IPS-20b (cell line): Measurements from ENCODE around the gene NSMF.

Source experiments
- H3K27ac ChIP-seq: one replicate; pipeline ENCODE4 v1.5.1; 2013; ENCODE audit warnings: low read length
- H3K27me3 ChIP-seq: 2 replicates; pipeline ENCODE4 v1.6.1; 2013; ENCODE audit warnings: mild to moderate bottlenecking, low read length, inconsistent platforms; ENCODE audit not compliant: insufficient read depth
- H3K36me3 ChIP-seq: 2 replicates; pipeline ENCODE4 v1.6.1; 2013; ENCODE audit warnings: low read depth, mild to moderate bottlenecking, inconsistent platforms, low read length, moderate library complexity; ENCODE audit not compliant: insufficient read depth
- H3K4me1 ChIP-seq: 2 replicates; pipeline ENCODE4 v1.6.1; 2013; ENCODE audit warnings: mild to moderate bottlenecking, control low read depth, inconsistent platforms, low read length, moderate library complexity; ENCODE audit not compliant: insufficient read depth
- H3K4me3 ChIP-seq: 2 replicates; pipeline ENCODE4 v1.5.1; 2013; ENCODE audit warnings: mild to moderate bottlenecking, low read length, inconsistent platforms
- H3K9ac ChIP-seq: 2 replicates; pipeline ENCODE4 v1.6.1; 2013; ENCODE audit warnings: low read depth, mild to moderate bottlenecking, inconsistent platforms, low read length, moderate library complexity
- H3K9me3 ChIP-seq: 2 replicates; pipeline ENCODE4 v1.6.1; 2013; ENCODE audit warnings: mild to moderate bottlenecking, low read depth, low read length, inconsistent platforms; ENCODE audit not compliant: insufficient read depth

The NSMF gene

GRCh38 chr9:137498720-137499150, 39.6 kb upstream of the NSMF start:
- Histone ChIP-seq H3K4me1 (no peaks in the 10 kb centered on the region), H3K27ac (no peak overlapping the region), H3K9me3 (peaks cover 21% of the 10 kb centered on the region), H3K9ac (no peak overlapping the region), H3K36me3 (no peaks in the 10 kb centered on the region), H3K4me3 (no peak overlapping the region), H3K27me3 (no peaks in the 10 kb centered on the region)

GRCh38 chr9:137497921-137498719, 39.0 kb upstream of the NSMF start:
- Histone ChIP-seq H3K9me3 (peaks cover 20% of the 10 kb centered on the region), H3K9ac (no peak overlapping the region), H3K27me3 (no peaks in the 10 kb centered on the region)

GRCh38 chr9:137496601-137497375, 37.7 kb upstream of the NSMF start:
- Histone ChIP-seq H3K36me3 (no peaks in the 10 kb centered on the region), H3K4me3 (no peak overlapping the region), H3K9me3 (peaks cover 8% of the 10 kb centered on the region; the same call in 1 of the 2 replicates), H3K9ac (no peak overlapping the region), H3K27ac (no peak overlapping the region), H3K4me1 (no peaks in the 10 kb centered on the region), H3K27me3 (no peaks in the 10 kb centered on the region)

More at GRCh38 chr9:137497921-137498719, 39.0 kb upstream of the NSMF start:
- Histone ChIP-seq H3K4me1 (no peaks in the 10 kb centered on the region), H3K36me3 (no peaks in the 10 kb centered on the region), H3K27ac (no peak overlapping the region), H3K4me3 (no peak overlapping the region)

GRCh38 chr9:137494550-137495351, 35.6 kb upstream of the NSMF start:
- Histone ChIP-seq H3K27me3 (no peaks in the 10 kb centered on the region), H3K4me1 (no peaks in the 10 kb centered on the region), H3K36me3 (no peaks in the 10 kb centered on the region), H3K27ac (no peak overlapping the region), H3K9me3 (no peaks in the 10 kb centered on the region; the same call in 1 of the 2 replicates), H3K4me3 (no peak overlapping the region), H3K9ac (no peak overlapping the region)

GRCh38 chr9:137494104-137494544, 35.0 kb upstream of the NSMF start:
- H3K9ac ChIP-seq: no peak overlapping the region
- no peaks in the 10 kb centered on the region for H3K36me3 ChIP-seq
- no peak overlapping the region for H3K4me3 ChIP-seq
- no peaks in the 10 kb centered on the region for H3K4me1 ChIP-seq
- H3K27ac ChIP-seq: no peak overlapping the region
- no peaks in the 10 kb centered on the region for H3K27me3 ChIP-seq
- H3K9me3 ChIP-seq: no peaks in the 10 kb centered on the region; the same call in 1 of the 2 replicates

GRCh38 chr9:137493364-137494103, 34.4 kb upstream of the NSMF start:
- Histone ChIP-seq H3K27me3 (no peaks in the 10 kb centered on the region), H3K4me3 (no peak overlapping the region), H3K27ac (no peak overlapping the region), H3K4me1 (no peaks in the 10 kb centered on the region), H3K36me3 (no peaks in the 10 kb centered on the region), H3K9ac (no peak overlapping the region), H3K9me3 (no peaks in the 10 kb centered on the region)

GRCh38 chr9:137492464-137493363, 33.6 kb upstream of the NSMF start:
- H3K4me1 ChIP-seq: no peaks in the 10 kb centered on the region
- no peak overlapping the region for H3K4me3 ChIP-seq
- no peaks in the 10 kb centered on the region for H3K27me3 ChIP-seq
- H3K36me3 ChIP-seq: no peaks in the 10 kb centered on the region
- H3K27ac ChIP-seq: no peak overlapping the region
- H3K9me3 ChIP-seq: no peaks in the 10 kb centered on the region
- no peak overlapping the region for H3K9ac ChIP-seq

GRCh38 chr9:137491735-137492432, 32.8 kb upstream of the NSMF start:
- H3K36me3 ChIP-seq: no peaks in the 10 kb centered on the region
- H3K27me3 ChIP-seq: no peaks in the 10 kb centered on the region
- H3K9me3 ChIP-seq: no peaks in the 10 kb centered on the region
- no peak overlapping the region for H3K9ac ChIP-seq
- no peaks in the 10 kb centered on the region for H3K4me1 ChIP-seq
- no peak overlapping the region for H3K4me3 ChIP-seq
- H3K27ac ChIP-seq: no peak overlapping the region

- Histone ChIP-seq H3K36me3 (no peaks in the 10 kb centered on the region), H3K9ac (no peak overlapping the region), H3K27me3 (no peaks in the 10 kb centered on the region), H3K9me3 (no peaks in the 10 kb centered on the region), H3K27ac (no peak overlapping the region), H3K4me1 (no peaks in the 10 kb centered on the region), H3K4me3 (no peak overlapping the region)
Measured at GRCh38 chr9:137490532-137491186, 31.5 kb upstream of the NSMF start.
